Stimulated activated CD4-positive, alpha-beta T cell treated with anti-CD3 and anti-CD28 coated beads, Interleukin-1b, Interleukin-23, amount 100 ng/mL, for 4 hours (primary cell): ENCODE results near the gene TAF12.
"Not testable (repeated sequence)": the region's sequence is repeated elsewhere in the genome, so short reads cannot be mapped to it uniquely, and the experiment has no call there.

Source experiments
- DNase-seq, 2 donors: peaks; one replicate each; pipeline ENCODE4 v3.0.0-alpha.2; 2020; ENCODE audit warnings: low read depth in 2 of 2

Gene TAF12

GRCh38 chr1:28645406-28645805 lies 2.5 kb upstream of the TAF12 start:
- not testable (repeated sequence) for DNase-seq

- no peak for DNase-seq
Observed at GRCh38 chr1:28644494-28644893, 1.6 kb upstream of the TAF12 start.

GRCh38 chr1:28642056-28642846 lies 616 bp downstream of the TAF12 start:
- DNase-seq = no peak

- no peak for DNase-seq
Observed at GRCh38 chr1:28640766-28641165, 2.1 kb downstream of the TAF12 start.

GRCh38 chr1:28632560-28632959 lies 10.3 kb downstream of the TAF12 start:
- no peak for DNase-seq

GRCh38 chr1:28631713-28632112 lies 11.2 kb downstream of the TAF12 start:
- DNase-seq = no peak

GRCh38 chr1:28613175-28613574 lies 29.7 kb downstream of the TAF12 start:
- DNase-seq = no peak

- no peak for DNase-seq
Observed at GRCh38 chr1:28606771-28607170, 36.1 kb downstream of the TAF12 start.

- no peak for DNase-seq
Observed at GRCh38 chr1:28604962-28605361, 37.9 kb downstream of the TAF12 start.

- DNase-seq = no peak
Observed at GRCh38 chr1:28604411-28604810, 38.5 kb downstream of the TAF12 start.

- DNase-seq = no peak
Observed at GRCh38 chr1:28602536-28603439, 40.1 kb downstream of the TAF12 start.

- DNase-seq = no peak
Observed at GRCh38 chr1:28601696-28602095, 41.2 kb downstream of the TAF12 start.

GRCh38 chr1:28596276-28596675 lies 46.6 kb downstream of the TAF12 start:
- DNase-seq = not testable (repeated sequence)

GRCh38 chr1:28595412-28596191 lies 47.3 kb downstream of the TAF12 start:
- no peak for DNase-seq

- not testable (repeated sequence) for DNase-seq
Observed at GRCh38 chr1:28594686-28595411, 48.0 kb downstream of the TAF12 start.

- not testable (repeated sequence) for DNase-seq
Observed at GRCh38 chr1:28593988-28594356, 48.9 kb downstream of the TAF12 start.

GRCh38 chr1:28592321-28593071 lies 50.4 kb downstream of the TAF12 start:
- DNase-seq = no peak

GRCh38 chr1:28591708-28592320 lies 51.1 kb downstream of the TAF12 start, which contains the start of gene RAB42:
TSS of gene RAB42 (plus strand) at chr1:28592265. CDS start at chr1:28592512, 247 bp downstream.
- DNase-seq = no peak

GRCh38 chr1:28586585-28587391 lies 56.1 kb downstream of the TAF12 start:
- not testable (repeated sequence) for DNase-seq
